K562 (cell line): ENCODE measurements around the gene ZMYND19. TPM values are rescaled to one million over a fixed set of nuclear protein-coding genes. Genes with fewer than 3 reads are reported as not detected.

ENCODE experiments used
- ASH1L ChIP-seq: fragments of 450-650 bp; IDR thresholded peaks from 2 replicates; pipeline ENCODE4 v1.6.1; 2018; ENCODE audit warnings: borderline replicate concordance, mild to moderate bottlenecking, low read depth; ENCODE audit not compliant: partially characterized antibody
- C11orf30 ChIP-seq: fragments of 450-650 bp; IDR thresholded peaks from 2 replicates; pipeline ENCODE4 v1.6.1; 2016; ENCODE audit warnings: low read depth, mild to moderate bottlenecking
- CEBPG ChIP-seq, 3 experiments: fragments of 200-800 bp in 1 of 3; sonication (Bioruptor generic) in 1 of 3; sonication (generic) in 1 of 3; formaldehyde crosslinking in 1 of 3; IDR thresholded peaks in 2 of 3; conservative IDR thresholded peaks in 1 of 3; 2 replicates each; pipeline versions ENCODE4 v1.6.1 to v1.8.0; 2016 to 2022; ENCODE audit warnings: missing compliant biosample characterization in 2 of 3, missing genetic modification characterization in 2 of 3, mild to moderate bottlenecking in 1 of 3, missing genetic modification reagents in 1 of 3
- ELF2 ChIP-seq: fragments of 250-450 bp; sonication (Bioruptor Pico); IDR thresholded peaks from 2 replicates; pipeline ENCODE4 v1.5.0; 2021; ENCODE audit warnings: mild to moderate bottlenecking
- STAG1 ChIP-seq: sonication (generic); formaldehyde crosslinking; IDR thresholded peaks from 2 replicates; pipeline ENCODE4 v1.5.0; 2020; ENCODE audit warnings: missing genetic modification reagents, borderline replicate concordance
- TAF1 ChIP-seq: IDR thresholded peaks from 2 replicates; pipeline ENCODE4 v1.6.1; 2011; ENCODE audit warnings: mild to moderate bottlenecking, low read length, moderate library complexity; ENCODE audit not compliant: insufficient read depth, control insufficient read depth, severe bottlenecking; ENCODE audit errors: extremely low read depth
- ZNF282 ChIP-seq: sonication (generic); formaldehyde crosslinking; IDR thresholded peaks from 2 replicates; pipeline ENCODE4 v1.8.1; 2023; ENCODE audit warnings: missing genetic modification reagents
- ZNF316 ChIP-seq: fragments of 450-650 bp; IDR thresholded peaks from 2 replicates; pipeline ENCODE4 v1.6.1; 2016
- ZNF408 ChIP-seq: fragments of 250-450 bp; sonication (Bioruptor Pico); IDR thresholded peaks from 2 replicates; pipeline ENCODE4 v1.4.0; 2020; ENCODE audit warnings: low read depth, mild to moderate bottlenecking, moderate library complexity
- ZNF586 ChIP-seq: fragments of 450-650 bp; formaldehyde crosslinking; conservative IDR thresholded peaks from 2 replicates; pipeline ENCODE4 v1.4.0; 2020; ENCODE audit warnings: mild to moderate bottlenecking, moderate library complexity
- polyA plus RNA-seq, 8 experiments: library from polyadenylated mRNA; depleted of rRNA in 4 of 8; stranded (reverse) in 5 of 8; unstranded in 3 of 8; fragments of >200 nt; fragmentation: Nextera tagmentation in 2 of 8; fragmentation: Illumina TruSeq in 1 of 8; extraction: Ambion mirVana in 2 of 8; extraction: Trizol in 1 of 8; gene quantifications; 2 replicates each; pipeline versions ENCODE4 v1.2.1 to v1.2.3, GENCODE V29; 2011 to 2014; ENCODE audit warnings: inconsistent platforms in 1 of 8, missing spikeins in 1 of 8
- total RNA-seq, 7 experiments: library from RNA; depleted of rRNA in 6 of 7; stranded (reverse); fragments of >200 nt in 6 of 7; fragmentation: Illumina TruSeq in 2 of 7; extraction: Trizol in 2 of 7; gene quantifications; 2 replicates each; pipeline versions ENCODE4 v1.2.1 to v1.2.3, GENCODE V29; 2011 to 2021; ENCODE audit warnings: low replicate concordance in 1 of 7
- TF ChIP-seq, protein P1 (sequence below): sonication (generic); formaldehyde crosslinking; IDR thresholded peaks from 2 replicates; pipeline ENCODE4 v1.8.0; 2022; ENCODE audit warnings: mild to moderate bottlenecking, missing genetic modification reagents
- TF ChIP-seq, protein P2 (sequence below), 2 experiments: fragments of 450-650 bp in 1 of 2; sonication (generic) in 1 of 2; formaldehyde crosslinking in 1 of 2; IDR thresholded peaks in 1 of 2; conservative IDR thresholded peaks in 1 of 2; 2 replicates each; pipeline versions ENCODE4 v1.6.1 to v1.8.1; 2016 to 2023; ENCODE audit warnings: mild to moderate bottlenecking in 2 of 2, moderate library complexity in 2 of 2, inconsistent platforms in 1 of 2, missing genetic modification reagents in 1 of 2
- TF ChIP-seq, protein P3 (sequence below): IDR thresholded peaks from 3 replicates; pipeline ENCODE4 v1.6.1; 2011; ENCODE audit warnings: borderline replicate concordance, mild to moderate bottlenecking, moderate library complexity; ENCODE audit not compliant: insufficient read length; ENCODE audit errors: extremely low read depth
- TF ChIP-seq, protein P4 (sequence below): sonication (generic); formaldehyde crosslinking; IDR thresholded peaks from 2 replicates; pipeline ENCODE4 v1.8.1; 2023; ENCODE audit warnings: missing genetic modification reagents, mild to moderate bottlenecking, borderline replicate concordance

The ZMYND19 gene
- total and polyA plus RNA-seq, 9 of the 15 experiments (the other 6 are each of a cell fraction or from before 2014, with no cell fraction given), result 1.0 to 86.7 (median 44.0) TPM

DNA sequence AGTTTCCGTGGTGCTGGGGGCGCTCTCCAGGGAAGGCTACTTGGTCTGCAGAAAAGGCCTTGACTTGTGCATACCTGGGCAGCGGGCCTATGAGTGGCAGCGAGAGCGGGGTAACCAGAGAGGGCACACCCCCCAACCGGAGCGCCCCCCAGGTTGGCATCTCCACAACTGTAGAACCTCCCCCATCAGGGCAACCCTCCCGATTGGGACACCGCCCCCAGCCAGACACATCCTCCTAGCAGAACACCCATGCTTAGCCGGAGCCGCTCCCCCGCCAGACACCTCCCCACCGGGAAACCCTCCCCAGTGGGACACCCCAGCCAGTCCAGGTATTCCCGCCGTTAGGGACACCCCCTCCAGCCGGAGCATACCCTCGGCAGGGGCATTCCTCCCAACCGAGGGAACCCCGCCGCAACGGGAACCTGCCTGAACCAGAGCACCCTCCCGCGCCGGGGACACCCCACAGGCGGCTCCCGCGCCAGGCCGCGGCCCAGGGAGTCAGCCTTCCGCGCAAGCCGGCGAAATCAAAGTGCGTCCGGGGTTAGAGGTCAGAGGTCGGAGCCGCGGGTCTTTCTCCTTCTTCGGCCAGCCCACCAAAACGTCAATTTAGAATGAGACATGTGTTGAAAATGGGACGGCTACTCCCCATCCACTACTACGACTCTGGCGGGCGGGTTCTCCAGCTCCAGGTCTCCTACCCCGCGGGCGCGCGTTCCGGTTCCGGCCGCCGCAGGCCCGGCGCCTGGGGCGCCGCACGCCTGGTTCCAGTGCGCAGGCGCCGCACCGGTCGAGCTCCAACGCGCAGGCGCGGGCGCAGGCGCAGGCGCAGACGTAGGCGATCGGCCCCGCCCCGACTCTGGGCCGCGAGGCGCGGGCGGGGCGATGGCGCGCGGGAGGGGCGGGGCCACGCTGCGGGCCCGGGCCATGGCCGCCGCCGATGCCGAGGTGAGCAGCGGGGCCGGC, 28.1 kb upstream of the ZMYND19 start, which contains the start of gene EHMT1 (continued):
- TF ChIP-seq, protein P1, sequence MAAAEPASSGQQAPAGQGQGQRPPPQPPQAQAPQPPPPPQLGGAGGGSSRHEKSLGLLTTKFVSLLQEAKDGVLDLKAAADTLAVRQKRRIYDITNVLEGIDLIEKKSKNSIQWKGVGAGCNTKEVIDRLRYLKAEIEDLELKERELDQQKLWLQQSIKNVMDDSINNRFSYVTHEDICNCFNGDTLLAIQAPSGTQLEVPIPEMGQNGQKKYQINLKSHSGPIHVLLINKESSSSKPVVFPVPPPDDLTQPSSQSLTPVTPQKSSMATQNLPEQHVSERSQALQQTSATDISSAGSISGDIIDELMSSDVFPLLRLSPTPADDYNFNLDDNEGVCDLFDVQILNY (CRISPR knock-in tag), result no peak
- TF ChIP-seq ZNF586 (CRISPR knock-in tag) (no peak), ELF2 (CRISPR knock-in tag) (peak; percentile 83; the same call in 1 of the 2 replicates), ZNF408 (no peak), STAG1 (CRISPR knock-in tag) (no peak), ZNF282 (CRISPR knock-in tag) (peak; percentile 85; the same call in 1 of the 2 replicates), ZNF316 (no peak), C11orf30 (peak; percentile 90), CEBPG (CRISPR knock-in tag; IDR thresholded peaks at IDR 0.05) (peak; percentile 34; the same call in 1 of the 2 replicates), CEBPG (tag; conservative IDR thresholded peaks at IDR 0.05 in 1 of 2, IDR thresholded peaks at IDR 0.05 in 1 of 2) (no peak), ASH1L (no peak), TAF1 (peak; percentile 59)
- TF ChIP-seq, protein P2, sequence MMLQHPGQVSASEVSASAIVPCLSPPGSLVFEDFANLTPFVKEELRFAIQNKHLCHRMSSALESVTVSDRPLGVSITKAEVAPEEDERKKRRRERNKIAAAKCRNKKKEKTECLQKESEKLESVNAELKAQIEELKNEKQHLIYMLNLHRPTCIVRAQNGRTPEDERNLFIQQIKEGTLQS (IDR thresholded peaks at IDR 0.05), result no peak
- TF ChIP-seq, protein P2 (CRISPR knock-in tag; conservative IDR thresholded peaks at IDR 0.05), result no peak
- TF ChIP-seq, protein P3, sequence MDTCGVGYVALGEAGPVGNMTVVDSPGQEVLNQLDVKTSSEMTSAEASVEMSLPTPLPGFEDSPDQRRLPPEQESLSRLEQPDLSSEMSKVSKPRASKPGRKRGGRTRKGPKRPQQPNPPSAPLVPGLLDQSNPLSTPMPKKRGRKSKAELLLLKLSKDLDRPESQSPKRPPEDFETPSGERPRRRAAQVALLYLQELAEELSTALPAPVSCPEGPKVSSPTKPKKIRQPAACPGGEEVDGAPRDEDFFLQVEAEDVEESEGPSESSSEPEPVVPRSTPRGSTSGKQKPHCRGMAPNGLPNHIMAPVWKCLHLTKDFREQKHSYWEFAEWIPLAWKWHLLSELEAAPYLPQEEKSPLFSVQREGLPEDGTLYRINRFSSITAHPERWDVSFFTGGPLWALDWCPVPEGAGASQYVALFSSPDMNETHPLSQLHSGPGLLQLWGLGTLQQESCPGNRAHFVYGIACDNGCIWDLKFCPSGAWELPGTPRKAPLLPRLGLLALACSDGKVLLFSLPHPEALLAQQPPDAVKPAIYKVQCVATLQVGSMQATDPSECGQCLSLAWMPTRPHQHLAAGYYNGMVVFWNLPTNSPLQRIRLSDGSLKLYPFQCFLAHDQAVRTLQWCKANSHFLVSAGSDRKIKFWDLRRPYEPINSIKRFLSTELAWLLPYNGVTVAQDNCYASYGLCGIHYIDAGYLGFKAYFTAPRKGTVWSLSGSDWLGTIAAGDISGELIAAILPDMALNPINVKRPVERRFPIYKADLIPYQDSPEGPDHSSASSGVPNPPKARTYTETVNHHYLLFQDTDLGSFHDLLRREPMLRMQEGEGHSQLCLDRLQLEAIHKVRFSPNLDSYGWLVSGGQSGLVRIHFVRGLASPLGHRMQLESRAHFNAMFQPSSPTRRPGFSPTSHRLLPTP, result no peak
- TF ChIP-seq, protein P4, sequence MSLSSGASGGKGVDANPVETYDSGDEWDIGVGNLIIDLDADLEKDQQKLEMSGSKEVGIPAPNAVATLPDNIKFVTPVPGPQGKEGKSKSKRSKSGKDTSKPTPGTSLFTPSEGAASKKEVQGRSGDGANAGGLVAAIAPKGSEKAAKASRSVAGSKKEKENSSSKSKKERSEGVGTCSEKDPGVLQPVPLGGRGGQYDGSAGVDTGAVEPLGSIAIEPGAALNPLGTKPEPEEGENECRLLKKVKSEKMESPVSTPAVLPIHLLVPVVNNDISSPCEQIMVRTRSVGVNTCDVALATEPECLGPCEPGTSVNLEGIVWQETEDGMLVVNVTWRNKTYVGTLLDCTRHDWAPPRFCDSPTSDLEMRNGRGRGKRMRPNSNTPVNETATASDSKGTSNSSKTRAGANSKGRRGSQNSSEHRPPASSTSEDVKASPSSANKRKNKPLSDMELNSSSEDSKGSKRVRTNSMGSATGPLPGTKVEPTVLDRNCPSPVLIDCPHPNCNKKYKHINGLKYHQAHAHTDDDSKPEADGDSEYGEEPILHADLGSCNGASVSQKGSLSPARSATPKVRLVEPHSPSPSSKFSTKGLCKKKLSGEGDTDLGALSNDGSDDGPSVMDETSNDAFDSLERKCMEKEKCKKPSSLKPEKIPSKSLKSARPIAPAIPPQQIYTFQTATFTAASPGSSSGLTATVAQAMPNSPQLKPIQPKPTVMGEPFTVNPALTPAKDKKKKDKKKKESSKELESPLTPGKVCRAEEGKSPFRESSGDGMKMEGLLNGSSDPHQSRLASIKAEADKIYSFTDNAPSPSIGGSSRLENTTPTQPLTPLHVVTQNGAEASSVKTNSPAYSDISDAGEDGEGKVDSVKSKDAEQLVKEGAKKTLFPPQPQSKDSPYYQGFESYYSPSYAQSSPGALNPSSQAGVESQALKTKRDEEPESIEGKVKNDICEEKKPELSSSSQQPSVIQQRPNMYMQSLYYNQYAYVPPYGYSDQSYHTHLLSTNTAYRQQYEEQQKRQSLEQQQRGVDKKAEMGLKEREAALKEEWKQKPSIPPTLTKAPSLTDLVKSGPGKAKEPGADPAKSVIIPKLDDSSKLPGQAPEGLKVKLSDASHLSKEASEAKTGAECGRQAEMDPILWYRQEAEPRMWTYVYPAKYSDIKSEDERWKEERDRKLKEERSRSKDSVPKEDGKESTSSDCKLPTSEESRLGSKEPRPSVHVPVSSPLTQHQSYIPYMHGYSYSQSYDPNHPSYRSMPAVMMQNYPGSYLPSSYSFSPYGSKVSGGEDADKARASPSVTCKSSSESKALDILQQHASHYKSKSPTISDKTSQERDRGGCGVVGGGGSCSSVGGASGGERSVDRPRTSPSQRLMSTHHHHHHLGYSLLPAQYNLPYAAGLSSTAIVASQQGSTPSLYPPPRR (CRISPR knock-in tag), result no peak
